DOHH2 (cell line): ENCODE measurements around the gene PCBD1.

ENCODE experiments used
- H3F3A ChIP-seq: fragments of 200-600 bp; sonication (generic), shearing (Covaris generic); 2 replicates; pipeline ENCODE4 v1.6.0; 2016; ENCODE audit warnings: antibody characterized with exemption, mild to moderate bottlenecking; ENCODE audit not compliant: control insufficient read depth, insufficient read depth
- H3K27ac ChIP-seq: fragments of 200-600 bp; sonication (generic); 2 replicates; pipeline ENCODE4 v1.5.1; 2014; ENCODE audit warnings: low read depth, mild to moderate bottlenecking, low read length, moderate library complexity
- H3K27me3 ChIP-seq: fragments of 200-600 bp; sonication (generic); 2 replicates; pipeline ENCODE4 v1.6.1; 2014; ENCODE audit warnings: mild to moderate bottlenecking, low read length, mixed read lengths; ENCODE audit not compliant: control insufficient read depth
- H3K36me3 ChIP-seq: fragments of 200-600 bp; sonication (generic); 2 replicates; pipeline ENCODE4 v1.6.1; 2014; ENCODE audit warnings: mild to moderate bottlenecking, low read length, moderate library complexity, mixed read lengths; ENCODE audit not compliant: control insufficient read depth
- H3K4me1 ChIP-seq: fragments of 200-600 bp; sonication (generic); 2 replicates; pipeline ENCODE4 v1.6.1; 2014; ENCODE audit warnings: mild to moderate bottlenecking, low read length, mixed read lengths; ENCODE audit not compliant: control insufficient read depth
- H3K4me2 ChIP-seq: fragments of 200-600 bp; sonication (generic); 2 replicates; pipeline ENCODE4 v1.6.0; 2014; ENCODE audit warnings: mild to moderate bottlenecking, low read length, moderate library complexity
- H3K4me3 ChIP-seq: fragments of 200-600 bp; sonication (generic); 2 replicates; pipeline ENCODE4 v1.5.1; 2014; ENCODE audit warnings: mild to moderate bottlenecking, low read length, mixed read lengths
- H3K79me2 ChIP-seq: fragments of 200-600 bp; sonication (generic); 2 replicates; pipeline ENCODE4 v1.6.1; 2014; ENCODE audit warnings: mild to moderate bottlenecking, low read length, mixed read lengths; ENCODE audit not compliant: control insufficient read depth
- H3K9me2 ChIP-seq: fragments of 200-600 bp; sonication (generic); replicated peaks from 2 replicates; pipeline ENCODE4 v1.6.1; 2014; ENCODE audit warnings: mild to moderate bottlenecking, low read length, mixed read lengths; ENCODE audit not compliant: control insufficient read depth
- H3K9me3 ChIP-seq: fragments of 200-600 bp; sonication (generic); 2 replicates; pipeline ENCODE4 v1.6.1; 2014; ENCODE audit warnings: antibody characterized with exemption, low read length, mixed read lengths; ENCODE audit not compliant: control insufficient read depth, insufficient read depth
- H4K20me1 ChIP-seq: fragments of 200-600 bp; sonication (generic); 2 replicates; pipeline ENCODE4 v1.6.0; 2014; ENCODE audit warnings: low read depth, mild to moderate bottlenecking, antibody characterized with exemption, low read length, moderate library complexity; ENCODE audit not compliant: control insufficient read depth, insufficient read depth
- EZH2phosphoT487 ChIP-seq: fragments of 200-600 bp; sonication (generic); IDR thresholded peaks from 2 replicates; pipeline ENCODE4 v1.6.1; 2017; ENCODE audit warnings: borderline replicate concordance, mild to moderate bottlenecking, antibody characterized with exemption, low read length, moderate library complexity, mixed read lengths
- TF ChIP-seq, protein P1 (sequence below): fragments of 200-600 bp; sonication (generic); IDR thresholded peaks from one replicate; pipeline ENCODE4 v1.5.1; 2014; ENCODE audit warnings: antibody characterized with exemption, mild to moderate bottlenecking, low read depth, low read length; ENCODE audit not compliant: poor library complexity, severe bottlenecking

PCBD1 gene

GRCh38 chr10:70914316-70914864 is 26.0 kb upstream of the PCBD1 start:
- no peak overlapping the region for H3K27ac ChIP-seq
- TF ChIP-seq, protein P1, sequence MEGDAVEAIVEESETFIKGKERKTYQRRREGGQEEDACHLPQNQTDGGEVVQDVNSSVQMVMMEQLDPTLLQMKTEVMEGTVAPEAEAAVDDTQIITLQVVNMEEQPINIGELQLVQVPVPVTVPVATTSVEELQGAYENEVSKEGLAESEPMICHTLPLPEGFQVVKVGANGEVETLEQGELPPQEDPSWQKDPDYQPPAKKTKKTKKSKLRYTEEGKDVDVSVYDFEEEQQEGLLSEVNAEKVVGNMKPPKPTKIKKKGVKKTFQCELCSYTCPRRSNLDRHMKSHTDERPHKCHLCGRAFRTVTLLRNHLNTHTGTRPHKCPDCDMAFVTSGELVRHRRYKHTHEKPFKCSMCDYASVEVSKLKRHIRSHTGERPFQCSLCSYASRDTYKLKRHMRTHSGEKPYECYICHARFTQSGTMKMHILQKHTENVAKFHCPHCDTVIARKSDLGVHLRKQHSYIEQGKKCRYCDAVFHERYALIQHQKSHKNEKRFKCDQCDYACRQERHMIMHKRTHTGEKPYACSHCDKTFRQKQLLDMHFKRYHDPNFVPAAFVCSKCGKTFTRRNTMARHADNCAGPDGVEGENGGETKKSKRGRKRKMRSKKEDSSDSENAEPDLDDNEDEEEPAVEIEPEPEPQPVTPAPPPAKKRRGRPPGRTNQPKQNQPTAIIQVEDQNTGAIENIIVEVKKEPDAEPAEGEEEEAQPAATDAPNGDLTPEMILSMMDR: no peak
- TF ChIP-seq EZH2phosphoT487: no peak
- no peak overlapping the region for H3K4me2 ChIP-seq
- no peaks in the 10 kb centered on the region for H3K79me2 ChIP-seq
- no peaks in the 10 kb centered on the region for H3K9me2 ChIP-seq
- H3F3A ChIP-seq: no peaks in the 10 kb centered on the region
- no peaks in the 10 kb centered on the region for H3K36me3 ChIP-seq
- H4K20me1 ChIP-seq: no peaks in the 10 kb centered on the region
- no peak overlapping the region for H3K4me3 ChIP-seq
- no peaks in the 10 kb centered on the region for H3K27me3 ChIP-seq
- H3K9me3 ChIP-seq: no peaks in the 10 kb centered on the region
- no peaks in the 10 kb centered on the region for H3K4me1 ChIP-seq

DNA sequence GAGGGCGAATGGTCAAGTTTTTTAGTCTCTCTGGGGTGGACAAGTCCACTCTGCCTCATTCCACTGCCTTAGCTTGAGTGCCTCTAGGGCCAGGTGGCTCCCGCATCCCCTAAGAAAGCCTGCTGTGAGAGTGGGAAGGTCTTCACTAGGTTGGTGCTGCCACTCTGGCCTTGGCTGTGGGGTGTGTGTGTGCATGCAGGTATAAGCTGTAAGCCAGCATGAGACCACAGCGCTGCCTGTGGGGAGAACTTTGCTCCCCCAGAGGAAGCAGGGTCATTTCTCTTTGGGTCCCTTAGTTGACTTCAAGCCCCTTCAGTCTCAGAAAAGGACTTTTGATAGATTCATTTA is 25.5 kb upstream of the PCBD1 start:
- no peaks in the 10 kb centered on the region for H3F3A ChIP-seq
- H3K79me2 ChIP-seq: no peaks in the 10 kb centered on the region
- TF ChIP-seq, protein P1: no peak
- TF ChIP-seq EZH2phosphoT487: no peak
- no peaks in the 10 kb centered on the region for H3K9me3 ChIP-seq
- no peaks in the 10 kb centered on the region for H3K36me3 ChIP-seq
- H3K27ac ChIP-seq: no peak overlapping the region
- no peak overlapping the region for H3K4me2 ChIP-seq
- H3K9me2 ChIP-seq: no peaks in the 10 kb centered on the region
- no peaks in the 10 kb centered on the region for H4K20me1 ChIP-seq
- no peak overlapping the region for H3K4me3 ChIP-seq
- no peaks in the 10 kb centered on the region for H3K27me3 ChIP-seq
- H3K4me1 ChIP-seq: no peaks in the 10 kb centered on the region

DNA sequence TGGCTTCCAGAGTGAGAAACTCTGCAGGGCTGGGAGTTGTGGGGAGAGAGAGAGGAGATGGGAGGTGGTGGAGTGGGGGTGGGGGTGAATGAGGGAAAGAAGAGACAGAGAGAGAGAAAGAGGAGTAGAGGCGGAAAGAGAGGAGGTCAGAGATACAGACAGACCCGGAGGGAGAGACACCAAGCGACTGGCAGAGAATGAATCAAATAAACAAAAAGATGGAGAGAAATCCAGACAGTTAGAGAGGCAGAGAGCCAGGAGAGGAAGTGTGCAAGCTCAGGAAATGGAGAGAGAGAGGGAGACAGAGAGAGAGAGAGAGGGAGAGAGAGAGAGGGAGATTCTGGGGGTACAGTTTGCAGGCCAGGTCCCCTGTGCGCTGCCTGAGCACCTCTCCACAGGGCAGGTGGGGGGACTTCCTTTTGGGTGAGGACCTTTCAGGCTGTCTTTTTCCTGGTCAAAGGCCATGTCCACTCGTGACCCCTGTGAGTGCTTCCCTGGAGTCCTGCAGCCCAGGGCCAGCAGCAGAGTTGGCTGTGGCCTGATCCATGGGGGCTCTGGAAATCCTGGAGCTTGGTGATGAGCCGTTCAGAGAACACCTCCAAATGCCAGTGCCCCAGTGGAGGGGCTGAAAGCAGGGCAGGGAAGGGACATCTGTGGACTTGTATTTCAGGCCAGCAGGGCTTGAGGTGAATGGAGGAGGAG is 25.0 kb upstream of the PCBD1 start:
- no peak overlapping the region for H3K4me2 ChIP-seq

More for the DNA sequence above, 25.0 kb upstream of the PCBD1 start:
- H3K9me2 ChIP-seq: no peaks in the 10 kb centered on the region
- no peaks in the 10 kb centered on the region for H3K27me3 ChIP-seq
- H3K27ac ChIP-seq: no peak overlapping the region
- no peaks in the 10 kb centered on the region for H3F3A ChIP-seq
- no peaks in the 10 kb centered on the region for H3K79me2 ChIP-seq
- no peak for TF ChIP-seq EZH2phosphoT487
- TF ChIP-seq, protein P1: no peak
- H3K36me3 ChIP-seq: no peaks in the 10 kb centered on the region
- H3K4me1 ChIP-seq: no peaks in the 10 kb centered on the region
- no peaks in the 10 kb centered on the region for H4K20me1 ChIP-seq
- no peak overlapping the region for H3K4me3 ChIP-seq
- no peaks in the 10 kb centered on the region for H3K9me3 ChIP-seq
